K562 (cell line): ENCODE data around the gene CEMIP2. TPM values are rescaled to one million over a fixed set of nuclear protein-coding genes. Genes with fewer than 3 reads are reported as not detected.
A peak's percentile ranks its signal among the peaks of the same experiment; 100 is the strongest.

Experiments used
- BCL6 ChIP-seq: fragments of 250-450 bp; sonication (Bioruptor Pico); IDR thresholded peaks from 2 replicates; pipeline ENCODE4 v1.4.0; 2020
- BRF1 ChIP-seq: IDR thresholded peaks from 3 replicates; pipeline ENCODE4 v1.6.1; 2011; ENCODE audit warnings: borderline replicate concordance, mild to moderate bottlenecking; ENCODE audit not compliant: insufficient read length; ENCODE audit errors: extremely low read depth
- CREB1 ChIP-seq, 2 experiments: sonication (generic) in 1 of 2; formaldehyde crosslinking in 1 of 2; IDR thresholded peaks; 2 replicates each; pipeline versions ENCODE4 v1.6.1 to v1.8.0; 2012 to 2022; ENCODE audit warnings: inconsistent platforms in 1 of 2, mild to moderate bottlenecking in 1 of 2, missing genetic modification reagents in 1 of 2, moderate library complexity in 1 of 2
- ELF2 ChIP-seq: fragments of 250-450 bp; sonication (Bioruptor Pico); IDR thresholded peaks from 2 replicates; pipeline ENCODE4 v1.5.0; 2021; ENCODE audit warnings: mild to moderate bottlenecking
- ETV6 ChIP-seq, 3 experiments: fragments of 150-350 bp in 1 of 3; sonication (generic) in 1 of 3; formaldehyde crosslinking in 1 of 3; IDR thresholded peaks; 2 replicates each; pipeline versions ENCODE4 v1.6.1 to v1.8.0; 2014 to 2022; ENCODE audit warnings: borderline replicate concordance in 2 of 3, low read depth in 2 of 3, antibody characterized with exemption in 1 of 3, low read length in 1 of 3, mild to moderate bottlenecking in 1 of 3, missing genetic modification reagents in 1 of 3
- GABPB2 ChIP-seq: fragments of 250-450 bp; sonication (Bioruptor Pico); conservative IDR thresholded peaks from 2 replicates; pipeline ENCODE4 v1.5.1; 2021; ENCODE audit warnings: mild to moderate bottlenecking
- GTF2E2 ChIP-seq: fragments of 200-800 bp; sonication (Bioruptor generic); IDR thresholded peaks from 2 replicates; pipeline ENCODE4 v1.6.1; 2016; ENCODE audit warnings: missing genetic modification characterization, missing compliant biosample characterization
- KDM4B ChIP-seq, 2 experiments: fragments of 450-650 bp in 1 of 2; sonication (generic) in 1 of 2; IDR thresholded peaks; 2 replicates each; pipeline ENCODE4 v1.6.1; 2016 to 2017; ENCODE audit warnings: borderline replicate concordance in 2 of 2, antibody characterized with exemption in 1 of 2, low read depth in 1 of 2, mild to moderate bottlenecking in 1 of 2
- PATZ1 ChIP-seq: fragments of 250-450 bp; sonication (Bioruptor Pico); IDR thresholded peaks from 2 replicates; pipeline ENCODE4 v1.5.0; 2020; ENCODE audit warnings: mild to moderate bottlenecking, borderline replicate concordance
- POLR3G ChIP-seq: IDR thresholded peaks from 2 replicates; pipeline ENCODE4 v1.6.1; 2011; ENCODE audit not compliant: insufficient read length, insufficient replicate concordance; ENCODE audit errors: extremely low read depth
- RFX1 ChIP-seq: fragments of 450-650 bp; IDR thresholded peaks from 2 replicates; pipeline ENCODE4 v1.6.1; 2016; ENCODE audit warnings: mild to moderate bottlenecking, moderate library complexity
- SETDB1 ChIP-seq: IDR thresholded peaks from one replicate; pipeline ENCODE4 v1.6.1; 2012; ENCODE audit warnings: low read length, control low read depth, inconsistent platforms
- SMAD3 ChIP-seq: fragments of 450-650 bp; formaldehyde crosslinking; conservative IDR thresholded peaks from 2 replicates; pipeline ENCODE4 v1.4.0; 2020; ENCODE audit warnings: mild to moderate bottlenecking
- SMC3 ChIP-seq: conservative IDR thresholded peaks from 2 replicates; pipeline ENCODE4 v1.6.1; 2011; ENCODE audit warnings: low read depth, low read length, improper control_type of control experiment; ENCODE audit not compliant: insufficient read depth
- SUPT5H ChIP-seq: fragments of 450-650 bp; IDR thresholded peaks from 2 replicates; pipeline ENCODE4 v1.6.1; 2016
- TEAD1 ChIP-seq, 2 experiments: fragments of 450-650 bp in 1 of 2; sonication (generic) in 1 of 2; formaldehyde crosslinking; IDR thresholded peaks; 2 replicates each; pipeline versions ENCODE4 v1.4.0 to v1.8.0; 2020 to 2022; ENCODE audit warnings: mild to moderate bottlenecking in 2 of 2, missing genetic modification reagents in 1 of 2
- U2AF2 ChIP-seq: fragments of 200-400 bp; formaldehyde crosslinking; optimal IDR thresholded peaks from 2 replicates; pipeline ENCODE3; 2017; ENCODE audit warnings: low read depth, mild to moderate bottlenecking, low read length
- VEZF1 ChIP-seq: fragments of 200-800 bp; sonication (Bioruptor generic); IDR thresholded peaks from 2 replicates; pipeline ENCODE4 v1.6.1; 2017; ENCODE audit warnings: missing genetic modification characterization, missing compliant biosample characterization
- ZBTB5 ChIP-seq: fragments of 450-650 bp; IDR thresholded peaks from 2 replicates; pipeline ENCODE4 v1.6.1; 2017; ENCODE audit warnings: antibody characterized with exemption
- ZBTB7A ChIP-seq: IDR thresholded peaks from 2 replicates; pipeline ENCODE4 v1.6.1; 2011; ENCODE audit warnings: low read depth, mild to moderate bottlenecking, low read length, moderate library complexity, borderline replicate concordance; ENCODE audit not compliant: control insufficient read depth
- ZNF584 ChIP-seq: fragments of 200-800 bp; sonication (Bioruptor generic); IDR thresholded peaks from 2 replicates; pipeline ENCODE4 v1.6.1; 2016; ENCODE audit warnings: low read depth, mild to moderate bottlenecking, missing genetic modification characterization, missing compliant biosample characterization
- ZNF589 ChIP-seq: fragments of 200-800 bp; sonication (Bioruptor generic); IDR thresholded peaks from 2 replicates; pipeline ENCODE4 v1.6.1; 2016; ENCODE audit warnings: low read depth, missing genetic modification characterization, missing compliant biosample characterization
- polyA plus RNA-seq, 8 experiments: library from polyadenylated mRNA; depleted of rRNA in 4 of 8; stranded (reverse) in 5 of 8; unstranded in 3 of 8; fragments of >200 nt; fragmentation: Nextera tagmentation in 2 of 8; fragmentation: Illumina TruSeq in 1 of 8; extraction: Ambion mirVana in 2 of 8; extraction: Trizol in 1 of 8; gene quantifications; 2 replicates each; pipeline versions ENCODE4 v1.2.1 to v1.2.3, GENCODE V29; 2011 to 2014; ENCODE audit warnings: inconsistent platforms in 1 of 8, missing spikeins in 1 of 8
- total RNA-seq, 7 experiments: library from RNA; depleted of rRNA in 6 of 7; stranded (reverse); fragments of >200 nt in 6 of 7; fragmentation: Illumina TruSeq in 2 of 7; extraction: Trizol in 2 of 7; gene quantifications; 2 replicates each; pipeline versions ENCODE4 v1.2.1 to v1.2.3, GENCODE V29; 2011 to 2021; ENCODE audit warnings: low replicate concordance in 1 of 7

Gene CEMIP2
- total and polyA plus RNA-seq, 9 of the 15 experiments (the other 6 are each of a cell fraction or from before 2014, with no cell fraction given): 5.4 to 29.9 (median 14.2) TPM

GRCh38 chr9:71768388-71769174 lies at the start of gene CEMIP2 (continued):
- TF ChIP-seq U2AF2 (no peak), ZNF584 (CRISPR knock-in tag) (no peak), SETDB1 (no peak), GABPB2 (no peak), ELF2 (CRISPR knock-in tag) (no peak), POLR3G (no peak), CREB1 (IDR thresholded peaks at IDR 0.05) (no peak; the same call in 1 of the 2 replicates), CREB1 (CRISPR knock-in tag; IDR thresholded peaks at IDR 0.05) (no peak; the same call in 1 of the 2 replicates), SMAD3 (no peak), ETV6 (IDR thresholded peaks at IDR 0.05; ENCODE audit: borderline replicate concordance in 1 of 2, low read depth in 2 of 2, low read length in 1 of 2) (no peak), ETV6 (CRISPR knock-in tag; IDR thresholded peaks at IDR 0.05; ENCODE audit: borderline replicate concordance) (no peak), PATZ1 (CRISPR knock-in tag) (no peak), BRF1 (no peak), ZNF589 (CRISPR knock-in tag) (no peak), TEAD1 (CRISPR knock-in tag; IDR thresholded peaks at IDR 0.05) (no peak), ZBTB7A (peak; percentile 27; the same call in 1 of the 2 replicates), VEZF1 (CRISPR knock-in tag) (peak; percentile 89), SMC3 (peak; percentile 72), BCL6 (CRISPR knock-in tag) (no peak), RFX1 (no peak), SUPT5H (peak; percentile 73), GTF2E2 (no peak), ZBTB5 (no peak), KDM4B (IDR thresholded peaks at IDR 0.05; ENCODE audit: borderline replicate concordance in 2 of 2, low read depth in 1 of 2) (no peak)
